Ishikawa (cell line): ENCODE results near the gene ANK3.
A peak's percentile ranks its signal among the peaks of the same experiment; 100 is the strongest.

Experiments used
- CEBPB ChIP-seq: IDR thresholded peaks from 2 replicates; pipeline ENCODE4 v1.6.1; 2012
- CREB1 ChIP-seq: IDR thresholded peaks from 2 replicates; pipeline ENCODE4 v1.6.1; 2012; ENCODE audit warnings: low read depth
- EGR1 ChIP-seq: IDR thresholded peaks from 2 replicates; pipeline ENCODE4 v1.6.1; 2012
- EP300 ChIP-seq: IDR thresholded peaks from 2 replicates; pipeline ENCODE4 v1.6.1; 2012; ENCODE audit warnings: borderline replicate concordance
- FOXM1 ChIP-seq: IDR thresholded peaks from 2 replicates; pipeline ENCODE4 v1.6.1; 2012; ENCODE audit warnings: low read depth, borderline replicate concordance
- NFIC ChIP-seq: IDR thresholded peaks from 2 replicates; pipeline ENCODE4 v1.6.1; 2012
- RAD21 ChIP-seq: IDR thresholded peaks from 2 replicates; pipeline ENCODE4 v1.6.1; 2012; ENCODE audit warnings: low read depth
- TAF1 ChIP-seq: IDR thresholded peaks from 2 replicates; pipeline ENCODE4 v1.6.1; 2012; ENCODE audit warnings: low read depth, mild to moderate bottlenecking
- TCF12 ChIP-seq: IDR thresholded peaks from 2 replicates; pipeline ENCODE4 v1.6.1; 2012; ENCODE audit warnings: low read depth
- TEAD4 ChIP-seq: IDR thresholded peaks from 2 replicates; pipeline ENCODE4 v1.6.1; 2012
- YY1 ChIP-seq: IDR thresholded peaks from 2 replicates; pipeline ENCODE4 v1.6.1; 2012; ENCODE audit warnings: low read depth
- ZBTB7A ChIP-seq: IDR thresholded peaks from 2 replicates; pipeline ENCODE4 v1.6.1; 2012; ENCODE audit warnings: low read depth
- TF ChIP-seq, protein P1 (sequence below): IDR thresholded peaks from 2 replicates; pipeline ENCODE4 v1.6.1; 2012
- TF ChIP-seq, protein P2 (sequence below): IDR thresholded peaks from 2 replicates; pipeline ENCODE4 v1.6.1; 2012; ENCODE audit warnings: low read depth, mild to moderate bottlenecking
- TF ChIP-seq, protein P3 (sequence below): IDR thresholded peaks from 2 replicates; pipeline ENCODE4 v1.6.1; 2012

Gene ANK3

DNA sequence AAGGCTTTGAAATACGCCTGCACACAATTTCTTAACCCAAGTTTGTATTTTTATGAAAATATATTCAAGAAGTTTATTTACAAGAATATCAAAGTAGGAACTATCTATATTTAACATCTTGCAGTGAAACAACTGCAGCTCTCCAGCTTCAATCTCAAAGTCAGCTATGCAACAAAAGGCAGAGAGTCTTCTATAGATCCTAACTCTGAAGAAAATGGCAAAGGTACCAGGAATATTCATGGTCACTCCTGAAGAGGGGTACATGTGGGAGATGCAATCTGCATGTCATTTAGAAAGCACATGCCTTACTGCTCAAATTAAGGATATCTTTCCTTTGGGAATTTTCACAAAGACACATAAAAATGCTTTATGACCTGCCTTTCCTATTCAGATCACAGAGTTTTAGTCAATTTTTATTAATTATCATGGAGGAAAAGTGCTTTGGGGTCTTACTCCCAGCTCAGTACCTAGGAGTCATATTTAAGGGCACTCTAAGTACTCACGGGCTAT lies 1.5 kb downstream of the ANK3 start:
- TF ChIP-seq EGR1 = no peak
- TF ChIP-seq RAD21 = no peak
- TF ChIP-seq, protein P1, sequence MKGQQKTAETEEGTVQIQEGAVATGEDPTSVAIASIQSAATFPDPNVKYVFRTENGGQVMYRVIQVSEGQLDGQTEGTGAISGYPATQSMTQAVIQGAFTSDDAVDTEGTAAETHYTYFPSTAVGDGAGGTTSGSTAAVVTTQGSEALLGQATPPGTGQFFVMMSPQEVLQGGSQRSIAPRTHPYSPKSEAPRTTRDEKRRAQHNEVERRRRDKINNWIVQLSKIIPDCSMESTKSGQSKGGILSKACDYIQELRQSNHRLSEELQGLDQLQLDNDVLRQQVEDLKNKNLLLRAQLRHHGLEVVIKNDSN = no peak
- TF ChIP-seq TAF1 = no peak
- TF ChIP-seq EP300 = no peak
- no peak for TF ChIP-seq YY1
- TF ChIP-seq, protein P2, sequence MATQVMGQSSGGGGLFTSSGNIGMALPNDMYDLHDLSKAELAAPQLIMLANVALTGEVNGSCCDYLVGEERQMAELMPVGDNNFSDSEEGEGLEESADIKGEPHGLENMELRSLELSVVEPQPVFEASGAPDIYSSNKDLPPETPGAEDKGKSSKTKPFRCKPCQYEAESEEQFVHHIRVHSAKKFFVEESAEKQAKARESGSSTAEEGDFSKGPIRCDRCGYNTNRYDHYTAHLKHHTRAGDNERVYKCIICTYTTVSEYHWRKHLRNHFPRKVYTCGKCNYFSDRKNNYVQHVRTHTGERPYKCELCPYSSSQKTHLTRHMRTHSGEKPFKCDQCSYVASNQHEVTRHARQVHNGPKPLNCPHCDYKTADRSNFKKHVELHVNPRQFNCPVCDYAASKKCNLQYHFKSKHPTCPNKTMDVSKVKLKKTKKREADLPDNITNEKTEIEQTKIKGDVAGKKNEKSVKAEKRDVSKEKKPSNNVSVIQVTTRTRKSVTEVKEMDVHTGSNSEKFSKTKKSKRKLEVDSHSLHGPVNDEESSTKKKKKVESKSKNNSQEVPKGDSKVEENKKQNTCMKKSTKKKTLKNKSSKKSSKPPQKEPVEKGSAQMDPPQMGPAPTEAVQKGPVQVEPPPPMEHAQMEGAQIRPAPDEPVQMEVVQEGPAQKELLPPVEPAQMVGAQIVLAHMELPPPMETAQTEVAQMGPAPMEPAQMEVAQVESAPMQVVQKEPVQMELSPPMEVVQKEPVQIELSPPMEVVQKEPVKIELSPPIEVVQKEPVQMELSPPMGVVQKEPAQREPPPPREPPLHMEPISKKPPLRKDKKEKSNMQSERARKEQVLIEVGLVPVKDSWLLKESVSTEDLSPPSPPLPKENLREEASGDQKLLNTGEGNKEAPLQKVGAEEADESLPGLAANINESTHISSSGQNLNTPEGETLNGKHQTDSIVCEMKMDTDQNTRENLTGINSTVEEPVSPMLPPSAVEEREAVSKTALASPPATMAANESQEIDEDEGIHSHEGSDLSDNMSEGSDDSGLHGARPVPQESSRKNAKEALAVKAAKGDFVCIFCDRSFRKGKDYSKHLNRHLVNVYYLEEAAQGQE = no peak
- no peak for TF ChIP-seq TCF12
- TF ChIP-seq, protein P3, sequence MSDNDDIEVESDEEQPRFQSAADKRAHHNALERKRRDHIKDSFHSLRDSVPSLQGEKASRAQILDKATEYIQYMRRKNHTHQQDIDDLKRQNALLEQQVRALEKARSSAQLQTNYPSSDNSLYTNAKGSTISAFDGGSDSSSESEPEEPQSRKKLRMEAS = no peak
- TF ChIP-seq FOXM1 = no peak
- TF ChIP-seq CEBPB = no peak
- no peak for TF ChIP-seq TEAD4
- TF ChIP-seq NFIC = no peak

DNA sequence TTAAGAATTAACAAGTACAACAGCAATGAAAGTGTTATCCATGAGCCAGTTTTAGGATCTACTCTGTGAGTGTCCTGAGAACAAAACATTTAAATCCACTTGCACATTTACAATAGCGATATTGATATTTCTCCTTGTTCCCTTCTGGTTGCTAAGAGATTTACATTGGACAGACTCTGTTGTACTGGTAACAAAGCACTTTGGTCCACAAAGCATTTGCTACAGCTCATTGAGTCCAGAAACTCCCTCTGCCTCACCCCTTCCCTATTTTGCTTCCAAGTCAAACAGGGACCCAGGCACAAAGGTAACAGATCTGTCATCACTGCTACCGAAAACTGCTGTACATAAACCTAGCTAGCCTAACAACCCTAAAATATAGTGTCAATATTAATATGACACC lies 2.1 kb downstream of the ANK3 start:
- TF ChIP-seq RAD21 (no peak), CEBPB (no peak), EGR1 (no peak), YY1 (no peak), CREB1 (no peak), ZBTB7A (no peak), TEAD4 (no peak), TCF12 (no peak), NFIC (no peak)
- TF ChIP-seq, protein P3 = no peak
- TF ChIP-seq, protein P2 = no peak

DNA sequence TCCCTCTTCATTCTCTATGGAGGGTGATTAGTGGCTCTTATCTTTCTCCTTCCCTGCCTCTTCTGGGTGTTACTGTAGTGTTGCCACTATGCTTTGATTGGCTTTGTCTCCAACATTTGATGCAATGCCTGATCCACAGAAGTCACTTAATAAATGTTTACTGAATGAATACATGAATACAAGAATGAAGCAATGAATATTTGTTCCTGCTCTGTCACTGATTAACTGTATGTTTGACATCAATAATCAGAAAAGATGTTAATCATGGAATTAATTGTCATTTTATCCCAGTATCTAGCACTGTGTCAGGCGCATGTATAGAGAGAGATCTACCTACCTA lies 4.3 kb downstream of the ANK3 start:
- no peak for TF ChIP-seq FOXM1
- TF ChIP-seq, protein P1 = no peak
- TF ChIP-seq, protein P3 = no peak
- no peak for TF ChIP-seq TCF12
- no peak for TF ChIP-seq TEAD4
- no peak for TF ChIP-seq TAF1
- no peak for TF ChIP-seq YY1
- no peak for TF ChIP-seq ZBTB7A
- no peak for TF ChIP-seq EGR1
- no peak for TF ChIP-seq CREB1
- TF ChIP-seq, protein P2 = no peak
- no peak for TF ChIP-seq EP300
- no peak for TF ChIP-seq NFIC
- TF ChIP-seq RAD21 = no peak
- no peak for TF ChIP-seq CEBPB

DNA sequence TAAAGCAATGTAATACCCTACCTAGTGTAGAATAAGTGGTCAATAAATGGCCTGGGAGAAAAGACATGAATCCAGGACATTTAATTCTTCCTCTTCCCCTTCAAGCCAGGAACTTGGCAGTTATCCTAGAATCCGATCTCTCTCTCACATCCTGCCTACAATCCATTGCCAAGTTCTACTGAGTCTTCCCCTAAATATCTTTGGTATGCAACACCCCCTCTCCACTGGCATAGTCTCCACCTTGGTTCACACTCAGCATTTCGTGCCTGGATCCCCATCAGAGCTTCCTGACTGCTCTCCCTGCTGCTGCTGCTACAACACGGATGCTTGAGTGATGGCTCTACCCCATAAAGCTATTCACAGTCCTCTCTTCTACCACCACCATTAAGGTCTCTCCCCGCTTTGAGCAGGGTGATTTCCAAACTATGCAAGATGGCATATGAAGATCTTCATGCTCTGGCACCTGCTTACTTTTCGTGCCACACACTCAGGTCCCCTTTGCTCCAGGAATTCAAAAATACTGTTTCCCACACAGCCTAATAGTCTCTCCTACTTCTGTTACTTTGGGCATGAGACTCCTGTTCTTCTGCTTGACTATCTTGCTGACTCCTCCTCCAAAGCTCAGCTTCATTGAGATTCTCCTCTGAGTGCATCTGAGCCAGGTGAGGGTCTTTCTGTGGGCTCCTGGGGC lies 4.8 kb downstream of the ANK3 start:
- peak; percentile 93 for TF ChIP-seq TEAD4
- no peak for TF ChIP-seq TAF1
- no peak for TF ChIP-seq RAD21
- TF ChIP-seq EP300 = peak; percentile 61; the same call in 1 of the 2 replicates
- no peak for TF ChIP-seq EGR1
- TF ChIP-seq TCF12 = peak; percentile 57; the same call in 1 of the 2 replicates
- TF ChIP-seq NFIC = peak; percentile 95
- TF ChIP-seq YY1 = peak; percentile 55; the same call in 1 of the 2 replicates
